NCI-H2029 treated with DMSO at 0.1 percent for 48 hours (cell line): ENCODE results near the gene MROH2B.

Experiments used
- DNase-seq: peaks from one replicate; lab custom pipeline; 2025; lab: John Stamatoyannopoulos, UW

MROH2B gene

GRCh38 chr5:40972434-40972833 is 98.7 kb downstream of the MROH2B start:
- DNase-seq: no peak

GRCh38 chr5:40962207-40962955 is 108.8 kb downstream of the MROH2B start:
- DNase-seq: no peak

- no peak for DNase-seq
Measured at GRCh38 chr5:40960037-40960436, 111.1 kb downstream of the MROH2B start.

- no peak for DNase-seq
Measured at GRCh38 chr5:40958811-40959210, 112.3 kb downstream of the MROH2B start.

GRCh38 chr5:40957048-40957447 is 114.1 kb downstream of the MROH2B start:
- no peak for DNase-seq

- DNase-seq: no peak
Measured at GRCh38 chr5:40955313-40955712, 115.8 kb downstream of the MROH2B start.
